HCT116 (cell line): ENCODE measurements around the gene DYNLRB2. TPM values are rescaled to one million over a fixed set of nuclear protein-coding genes. Genes with fewer than 3 reads are reported as not detected.

Experiments
- ATAC-seq: fragments of 200-7000 bp; cut with Tn5 transposase; 2 replicates; pipeline ENCODE4 v1.9.1; 2020; ENCODE audit warnings: mild to moderate bottlenecking, moderate library complexity
- BruUV-seq: library from RNA; stranded (reverse); fragments of 400-500 nt; replicated peaks from 2 replicates; lab custom pipeline; 2021; lab: Mats Ljungman, UMichigan
- CTCF ChIA-PET: fragments of 300-600 bp; sonication (Branson Sonifier 250); formaldehyde crosslinking; loops from one replicate; lab custom pipeline; 2021; ENCODE audit warnings: antibody characterized with exemption; lab: Charles Lee
- POLR2A ChIA-PET: fragments of 300-600, 350-600 bp; sonication (Branson Sonifier 250); formaldehyde crosslinking; loops from one replicate; lab custom pipeline; 2021; ENCODE audit warnings: antibody characterized with exemption; lab: Charles Lee
- RAD21 ChIA-PET, 2 experiments: fragments of 300-600 bp; sonication (Branson Sonifier 250); formaldehyde crosslinking; loops; one replicate each; lab custom pipeline; 2023; ENCODE audit warnings: low total read pairs in 2 of 2; ENCODE audit not compliant: uncharacterized antibody in 2 of 2, unreplicated experiment in 2 of 2, low non-redundant PET in 1 of 2; lab: Charles Lee
- DNase-seq: peaks from one replicate; pipeline ENCODE4 v3.0.0-alpha.2; 2010; ENCODE audit warnings: low read depth, low spot score
- H2AFZ ChIP-seq: fragments of 200-600 bp; shearing (Covaris generic), sonication (generic); 2 replicates; pipeline ENCODE4 v1.6.1; 2017; ENCODE audit warnings: low read depth, mixed run types, mixed read lengths, antibody characterized with exemption, low read length; ENCODE audit not compliant: poor library complexity, severe bottlenecking
- H3K27ac ChIP-seq: 2 replicates; pipeline ENCODE4 v1.5.1; 2012; ENCODE audit warnings: low read depth, low read length
- H3K27me3 ChIP-seq: fragments of 200-600 bp; sonication (generic); 2 replicates; pipeline ENCODE4 v1.6.1; 2016; ENCODE audit warnings: mixed run types, low read length, mixed read lengths; ENCODE audit not compliant: insufficient read depth
- H3K36me3 ChIP-seq, 2 experiments: fragments of 200-500 bp in 1 of 2; fragments of 200-600 bp in 1 of 2; sonication (Bioruptor generic) in 1 of 2; sonication (generic) in 1 of 2; 2 replicates each; pipeline versions ENCODE4 v1.5.1 to v1.6.1; 2014 to 2016; ENCODE audit warnings: low read length in 2 of 2, inconsistent platforms in 1 of 2, mixed read lengths in 1 of 2, mixed run types in 1 of 2; ENCODE audit not compliant: insufficient read depth in 2 of 2, control insufficient read depth in 1 of 2
- H3K4me1 ChIP-seq, 2 experiments: fragments of 200-600 bp in 1 of 2; sonication (generic) in 1 of 2; 2 replicates each; pipeline versions ENCODE4 v1.5.1 to v1.6.1; 2012 to 2017; ENCODE audit warnings: low read length in 2 of 2, inconsistent platforms in 1 of 2, mild to moderate bottlenecking in 1 of 2, mixed read lengths in 1 of 2, mixed run types in 1 of 2, moderate library complexity in 1 of 2; ENCODE audit not compliant: insufficient read depth in 2 of 2, control insufficient read depth in 1 of 2
- H3K4me2 ChIP-seq: fragments of 200-600 bp; sonication (generic); 2 replicates; pipeline ENCODE4 v1.6.1; 2017; ENCODE audit warnings: mixed run types, low read length, mixed read lengths
- H3K4me3 ChIP-seq, 2 experiments: fragments of 200-600 bp in 1 of 2; sonication (generic) in 1 of 2; replicated peaks in 1 of 2; 2 replicates each; pipeline ENCODE4 v1.5.1; 2011 to 2016; ENCODE audit warnings: low read length in 2 of 2, control low read depth in 1 of 2, low read depth in 1 of 2, mild to moderate bottlenecking in 1 of 2, mixed read lengths in 1 of 2, mixed run types in 1 of 2
- H3K79me2 ChIP-seq: fragments of 200-600 bp; sonication (generic); 2 replicates; pipeline ENCODE4 v1.6.1; 2017; ENCODE audit warnings: mild to moderate bottlenecking, mixed run types, low read length, moderate library complexity, mixed read lengths; ENCODE audit not compliant: insufficient read depth
- H3K9ac ChIP-seq: fragments of 200-600 bp; sonication (generic); 2 replicates; pipeline ENCODE4 v1.6.1; 2016; ENCODE audit warnings: low read length, mixed read lengths
- H3K9me2 ChIP-seq: fragments of 200-600 bp; sonication (generic), shearing (Covaris generic); 2 replicates; pipeline ENCODE4 v1.6.1; 2017; ENCODE audit warnings: mixed run types, mild to moderate bottlenecking, moderate library complexity; ENCODE audit not compliant: insufficient read depth
- H3K9me3 ChIP-seq, 2 experiments: fragments of 200-500 bp in 1 of 2; fragments of 200-600 bp in 1 of 2; sonication (Bioruptor generic) in 1 of 2; sonication (generic) in 1 of 2; 2 replicates each; pipeline ENCODE4 v1.6.1; 2014 to 2017; ENCODE audit warnings: low read length in 2 of 2, mixed read lengths in 2 of 2, inconsistent platforms in 1 of 2, low read depth in 1 of 2, mild to moderate bottlenecking in 1 of 2, mixed run types in 1 of 2, moderate library complexity in 1 of 2; ENCODE audit not compliant: control insufficient read depth in 1 of 2, insufficient read depth in 1 of 2
- H4K20me1 ChIP-seq: fragments of 200-600 bp; sonication (generic), shearing (Covaris generic); 2 replicates; pipeline ENCODE4 v1.6.1; 2017; ENCODE audit warnings: mixed run types, mild to moderate bottlenecking, moderate library complexity; ENCODE audit not compliant: insufficient read depth
- FOSL1 ChIP-seq: IDR thresholded peaks from 2 replicates; pipeline ENCODE4 v1.6.1; 2012; ENCODE audit warnings: low read depth
- POLR2AphosphoS5 ChIP-seq: IDR thresholded peaks from 2 replicates; pipeline ENCODE4 v1.6.1; 2011; ENCODE audit warnings: mild to moderate bottlenecking, low read depth, low read length, moderate library complexity
- SP1 ChIP-seq: IDR thresholded peaks from 2 replicates; pipeline ENCODE4 v1.6.1; 2012; ENCODE audit warnings: low read depth
- intact Hi-C: fragments of 100-400 bp; cut with micrococcal nuclease; formaldehyde crosslinking; loops from 2 replicates; pipeline ENCODE4 v1.10.0; 2022
- total RNA-seq: library from RNA; stranded (reverse); gene quantifications from one replicate; pipeline ENCODE4 v1.2.1, GENCODE V29; 2021; ENCODE audit not compliant: unreplicated experiment
- TF ChIP-seq, protein P1 (sequence below): IDR thresholded peaks from 2 replicates; pipeline ENCODE4 v1.6.1; 2012

DYNLRB2 gene
- total RNA-seq, 1 experiment from 2014 or later = not detected

DNA sequence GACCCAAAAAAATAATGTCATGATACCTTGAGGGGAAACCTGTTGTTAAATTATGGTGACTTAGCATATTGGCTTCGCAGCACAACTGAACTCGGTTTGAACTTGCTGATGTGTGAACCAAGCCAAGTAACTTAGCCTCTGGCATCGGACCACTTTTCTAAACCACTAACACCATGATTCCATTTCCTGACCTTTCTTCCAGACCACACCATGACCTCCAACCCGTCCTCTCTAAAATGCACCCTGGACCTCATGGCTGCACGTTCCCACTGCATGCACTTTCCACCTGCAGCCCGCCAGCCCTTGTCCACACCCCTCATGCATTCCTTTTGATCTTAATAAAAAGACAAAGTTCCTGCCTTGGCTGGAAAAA, 29.3 kb downstream of the DYNLRB2 start:
- H3K9me3 ChIP-seq = peaks cover 6 to 8% of the 10 kb centered on the region in 2 experiments; a peak in 2 of 4 replicates
- H4K20me1 ChIP-seq = no peaks in the 10 kb centered on the region
- no peak overlapping the region for H2AFZ ChIP-seq
- ChIA-PET RAD21 (no interaction called here), CTCF (no interaction called here), POLR2A (no interaction called here)
- no peaks in the 10 kb centered on the region for H3K79me2 ChIP-seq
- H3K36me3 ChIP-seq = no peaks in the 10 kb centered on the region
- no peak overlapping the region for H3K9ac ChIP-seq
- TF ChIP-seq FOSL1 (no peak), SP1 (no peak)
- TF ChIP-seq, protein P1, sequence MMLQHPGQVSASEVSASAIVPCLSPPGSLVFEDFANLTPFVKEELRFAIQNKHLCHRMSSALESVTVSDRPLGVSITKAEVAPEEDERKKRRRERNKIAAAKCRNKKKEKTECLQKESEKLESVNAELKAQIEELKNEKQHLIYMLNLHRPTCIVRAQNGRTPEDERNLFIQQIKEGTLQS = no peak
- H3K4me3 ChIP-seq = no peak overlapping the region
- H3K27ac ChIP-seq = no peak overlapping the region
- H3K27me3 ChIP-seq = no peaks in the 10 kb centered on the region
- no peak overlapping the region for H3K4me2 ChIP-seq
- H3K4me1 ChIP-seq = no peaks in the 10 kb centered on the region
- intact Hi-C loops = no loop called here
- H3K9me2 ChIP-seq = no peaks in the 10 kb centered on the region
- BruUV-seq = no TSS peak
- DNase-seq = no peak
- ATAC-seq = no peak

DNA sequence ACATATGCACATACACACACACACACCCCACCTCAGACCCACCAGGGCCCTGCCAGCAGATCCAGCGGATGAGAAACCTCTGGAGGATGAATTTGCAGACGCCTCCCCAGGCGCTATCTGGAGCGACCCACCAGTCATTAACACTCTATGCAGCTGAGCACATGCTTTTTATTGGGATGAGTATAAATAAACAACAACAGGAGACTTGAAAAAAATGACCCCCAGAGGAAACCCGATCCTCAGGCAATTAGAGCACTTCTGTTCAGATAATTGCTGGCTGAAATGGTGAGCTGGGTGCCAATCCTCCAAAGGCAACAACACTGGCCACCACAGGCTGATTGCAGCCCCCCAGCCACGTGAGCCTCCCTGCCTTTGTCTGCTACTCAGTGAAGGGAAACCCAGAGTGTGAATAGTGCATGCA, 32.9 kb downstream of the DYNLRB2 start:
- no peaks in the 10 kb centered on the region for H3K9me2 ChIP-seq
- H3K4me2 ChIP-seq = no peak overlapping the region
- DNase-seq (no peak), ATAC-seq (no peak)
- peaks cover 8 to 11% of the 10 kb centered on the region in 2 experiments; a peak in 2 of 4 replicates for H3K9me3 ChIP-seq
- H3K27ac ChIP-seq = no peak overlapping the region
- H3K27me3 ChIP-seq = no peaks in the 10 kb centered on the region
- ChIA-PET RAD21 (no interaction called here), POLR2A (no interaction called here), CTCF (no interaction called here)
- intact Hi-C loops = no loop called here
- no peaks in the 10 kb centered on the region for H3K36me3 ChIP-seq
- no peak overlapping the region for H3K9ac ChIP-seq
- no peaks in the 10 kb centered on the region for H4K20me1 ChIP-seq
- TF ChIP-seq, protein P1 = no peak
- no peak for TF ChIP-seq POLR2AphosphoS5
- TF ChIP-seq, all 23 proteins: peak for 0
- BruUV-seq = no TSS peak
- Histone ChIP-seq H3K4me3 (no peak overlapping the region), H2AFZ (no peak overlapping the region), H3K4me1 (no peaks in the 10 kb centered on the region), H3K79me2 (no peaks in the 10 kb centered on the region)
